Central memory CD4-positive, alpha-beta T cell (primary cell): Measurements from ENCODE around the gene APOL1.
"Not testable (repeated sequence)": the region's sequence is repeated elsewhere in the genome, so short reads cannot be mapped to it uniquely, and the experiment has no call there.

Source experiments
- DNase-seq: peaks from one replicate; pipeline ENCODE4 v3.0.0; 2022

Gene APOL1

GRCh38 chr22:36274531-36274930, 21.6 kb downstream of the APOL1 start:
- DNase-seq = no peak

- peak; percentile 51 for DNase-seq
Measured at GRCh38 chr22:36277482-36278291, 24.8 kb downstream of the APOL1 start.

- no peak for DNase-seq
Measured at GRCh38 chr22:36279219-36279666, 26.3 kb downstream of the APOL1 start.

DNA sequence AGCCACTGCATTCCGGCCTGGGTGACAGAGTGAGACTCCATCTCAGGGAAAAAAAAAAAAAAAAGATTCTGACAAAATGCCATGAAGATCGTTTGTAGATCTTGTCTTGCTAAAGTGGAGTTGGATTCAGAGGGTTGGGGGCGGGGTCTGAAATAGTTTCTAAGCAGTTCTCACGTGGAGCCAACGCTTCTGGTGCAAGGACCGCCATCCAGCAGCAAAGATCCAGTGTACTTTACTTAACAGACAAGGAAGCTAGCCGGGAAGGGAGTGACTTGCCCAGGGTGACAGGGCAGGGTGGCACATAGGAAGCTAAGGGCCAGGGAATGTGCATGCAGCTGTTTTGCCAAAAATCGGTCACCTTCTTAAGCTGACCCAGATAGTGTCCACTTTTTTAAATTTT, 27.4 kb downstream of the APOL1 start:
- DNase-seq = no peak

- DNase-seq = no peak
Measured at GRCh38 chr22:36281781-36282327, 28.9 kb downstream of the APOL1 start.

DNA sequence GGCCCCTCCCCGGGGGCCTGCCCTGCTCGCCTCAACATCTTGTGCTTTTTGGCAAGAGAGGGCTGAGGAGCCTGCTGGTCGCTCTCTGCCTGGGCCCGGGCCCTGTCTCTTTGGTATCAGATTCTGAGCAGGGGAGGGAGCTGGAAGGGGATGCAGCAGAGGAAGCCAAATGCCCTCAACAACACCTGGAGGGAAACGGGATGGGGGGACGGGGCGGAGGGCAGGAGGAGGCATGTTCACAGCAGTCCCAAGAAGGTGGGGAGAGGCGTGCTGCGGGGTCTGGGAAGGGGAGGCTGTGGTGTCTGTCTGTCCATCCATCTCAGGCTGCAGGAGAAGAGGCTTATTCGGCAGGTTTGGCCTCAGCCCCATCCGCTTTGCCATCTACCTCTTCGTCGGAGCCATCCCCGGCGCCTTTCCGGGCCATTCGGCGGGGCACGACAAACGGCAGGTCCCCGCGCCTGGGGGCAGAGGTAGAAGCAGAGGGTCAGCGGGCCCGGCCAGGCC, 29.4 kb downstream of the APOL1 start:
- DNase-seq = no peak

DNA sequence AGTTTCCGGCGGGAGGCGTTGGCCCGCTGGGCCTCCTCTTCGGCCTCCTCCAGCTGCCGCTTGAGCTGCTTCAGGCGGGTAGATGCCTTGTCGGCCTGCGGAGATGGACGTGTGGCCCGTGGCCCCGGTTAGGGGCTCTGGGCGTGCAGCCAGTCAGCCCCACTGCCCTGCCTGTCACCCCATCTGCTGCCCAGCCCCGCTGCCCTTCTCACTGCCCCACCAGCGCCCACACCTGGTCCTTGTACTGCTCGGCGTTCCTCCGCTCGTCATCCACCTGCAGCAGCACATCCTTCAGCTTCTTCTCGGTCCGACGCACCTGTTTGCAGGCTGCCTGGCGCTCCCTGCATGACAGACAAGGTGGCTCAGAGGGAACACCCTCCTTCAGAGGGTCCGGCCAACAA, 31.2 kb downstream of the APOL1 start:
- no peak for DNase-seq

DNA sequence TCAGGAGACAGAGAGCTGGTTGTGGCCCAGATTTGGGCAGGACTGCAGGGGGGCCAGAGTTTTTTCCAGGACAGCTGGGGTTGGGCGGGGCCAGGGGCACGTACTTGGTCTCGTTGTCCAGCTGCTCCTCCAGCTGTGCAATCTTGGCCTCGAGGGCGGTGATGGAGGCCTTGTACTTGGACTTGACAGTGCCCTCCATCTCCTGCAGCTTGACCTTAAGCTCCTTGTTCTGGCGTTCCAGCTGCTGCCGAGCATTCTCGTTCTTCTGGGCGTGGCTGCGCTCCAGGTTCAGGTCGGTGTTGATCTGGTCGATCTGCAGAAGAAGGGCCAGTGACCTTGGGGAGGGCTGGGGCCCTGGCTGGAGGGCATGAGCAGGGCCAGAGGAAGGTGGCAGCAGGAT, 32.1 kb downstream of the APOL1 start:
- DNase-seq = no peak

- DNase-seq = no peak
Measured at GRCh38 chr22:36285545-36285944, 32.6 kb downstream of the APOL1 start.

DNA sequence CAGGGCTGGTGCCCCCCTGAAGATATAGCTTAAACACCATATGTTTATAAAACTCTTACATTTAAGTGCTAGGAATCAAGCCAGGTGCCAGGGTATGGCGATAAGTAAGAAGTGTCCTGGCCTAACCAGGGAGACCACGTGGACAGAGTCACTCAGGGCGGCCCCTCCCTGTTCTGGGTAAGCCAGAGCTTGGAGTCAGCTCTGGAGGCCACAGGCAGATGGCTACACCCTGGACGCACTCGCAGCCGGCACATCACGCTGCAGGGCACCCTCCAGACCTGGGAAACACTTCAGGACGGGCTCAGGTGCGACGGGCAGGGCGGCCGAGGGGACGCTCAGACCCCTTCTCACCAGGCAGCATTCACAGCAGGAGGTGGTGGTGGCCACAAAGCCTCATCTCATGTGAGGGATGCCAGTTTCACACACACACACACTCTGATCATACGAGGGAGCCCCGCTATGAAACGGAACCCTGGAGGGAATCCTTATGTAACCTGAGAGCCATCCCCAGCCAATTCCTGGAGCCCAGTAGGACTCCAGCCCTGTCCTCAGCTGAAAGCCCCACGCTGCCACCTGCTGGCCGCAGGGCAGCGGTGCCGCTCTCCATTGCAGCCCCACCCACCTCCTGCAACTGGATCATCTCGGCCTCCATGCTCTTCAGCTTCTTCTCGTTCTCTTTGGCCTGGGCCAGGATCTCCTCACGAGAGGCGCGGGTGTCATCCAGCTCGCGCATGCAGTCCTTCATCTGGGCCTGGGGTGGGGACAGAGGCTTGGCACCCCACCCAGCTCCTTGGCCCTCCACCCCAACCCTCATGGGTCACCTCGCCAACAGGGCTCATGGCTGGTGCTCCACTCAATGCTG, 33.4 kb downstream of the APOL1 start:
- peak; percentile 55 for DNase-seq

DNA sequence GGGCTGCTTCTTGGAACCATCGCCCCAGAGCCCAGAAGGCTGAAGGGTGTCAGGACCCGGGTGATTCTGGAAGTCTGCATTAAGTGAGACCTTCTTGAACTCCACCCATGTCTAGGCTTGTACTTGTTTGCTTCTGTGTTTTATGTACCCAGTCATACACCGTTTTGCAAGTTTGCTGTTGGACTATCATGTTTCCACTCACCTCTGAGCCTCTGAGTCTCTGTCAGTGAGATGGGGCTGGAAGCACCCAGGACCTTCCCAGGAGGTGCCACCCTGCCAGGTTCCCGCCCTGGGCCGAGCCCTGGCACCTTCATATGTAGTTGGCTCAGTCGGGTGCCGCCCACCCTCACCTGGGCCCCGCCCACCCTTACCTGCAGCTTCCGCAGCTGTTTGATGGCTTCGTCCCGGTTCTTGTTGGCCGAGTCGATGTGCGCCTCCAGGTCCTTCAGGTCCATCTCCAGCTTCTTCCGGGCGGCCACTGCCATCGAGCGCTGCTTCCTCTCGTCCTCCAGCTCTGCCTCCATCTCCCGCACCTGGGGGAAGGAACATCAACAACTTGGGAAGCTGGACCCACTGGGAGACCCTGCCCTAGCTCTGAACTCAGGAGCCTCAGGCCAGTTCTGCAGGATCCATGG, 35.1 kb downstream of the APOL1 start:
- DNase-seq = no peak

DNA sequence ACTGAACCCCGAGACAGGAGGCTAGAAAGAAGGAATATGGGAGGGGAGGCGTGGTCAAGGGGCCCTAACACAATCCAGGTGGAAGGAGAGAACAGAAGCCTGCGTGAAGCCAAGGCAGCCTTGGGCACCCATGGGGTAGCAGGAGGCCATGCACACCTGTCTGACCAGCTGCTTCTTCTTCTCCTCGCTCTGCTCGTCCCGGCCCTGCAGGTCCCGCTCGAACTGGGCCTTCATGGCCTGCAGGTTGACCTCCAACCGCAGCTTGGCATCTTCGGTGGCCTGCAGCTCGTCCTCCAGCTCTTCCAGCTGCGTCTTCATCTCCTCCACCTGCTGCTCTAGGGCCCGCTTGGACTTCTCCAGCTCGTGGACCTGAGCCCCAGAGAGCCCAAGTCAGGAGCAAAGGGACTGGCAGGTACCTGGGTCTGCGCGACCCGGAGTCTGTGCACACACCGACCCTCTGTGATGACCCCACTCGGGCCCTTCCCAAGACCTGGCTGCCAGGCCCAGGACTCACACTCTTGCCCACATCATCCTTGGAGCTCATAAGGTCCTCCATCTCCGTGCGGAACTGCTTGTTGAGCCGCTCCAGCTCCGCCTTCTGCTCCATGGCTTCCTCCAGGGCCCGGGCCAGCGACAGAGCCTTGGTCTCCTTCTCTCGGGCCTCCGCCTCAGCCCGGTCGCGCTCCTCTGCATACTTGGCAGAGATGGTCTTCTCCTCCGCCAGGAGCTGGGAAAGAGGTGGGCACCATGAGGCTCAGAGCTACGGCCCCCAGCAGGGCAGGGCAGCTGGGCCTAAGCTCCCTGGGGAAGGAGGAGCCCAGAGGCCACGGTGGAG, 35.9 kb downstream of the APOL1 start:
- DNase-seq = no peak

DNA sequence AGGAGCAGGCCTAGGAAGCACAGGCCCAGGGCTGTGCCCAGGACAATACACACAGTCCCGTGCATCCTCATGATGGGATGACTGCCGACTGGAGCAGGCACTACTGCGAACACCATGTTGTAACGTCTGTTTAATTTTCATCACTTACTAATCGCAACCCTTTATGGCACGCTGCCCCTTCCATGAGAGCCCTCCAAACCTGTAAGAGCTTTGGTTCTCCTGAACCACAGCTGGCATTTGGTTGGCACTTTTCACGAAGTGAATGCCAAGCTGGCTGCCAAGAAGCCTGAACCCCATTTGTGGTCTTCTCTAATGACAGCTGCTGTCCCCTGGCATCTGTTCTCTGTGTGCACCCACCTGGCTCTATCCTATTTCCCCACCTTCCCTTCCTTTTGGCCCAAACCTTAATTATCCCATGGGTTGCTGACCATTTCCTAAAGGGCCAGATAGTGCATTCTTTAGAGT, 36.5 kb downstream of the APOL1 start:
- no peak for DNase-seq

GRCh38 chr22:36289948-36290371, 37.0 kb downstream of the APOL1 start:
- peak; percentile 85 for DNase-seq

DNA sequence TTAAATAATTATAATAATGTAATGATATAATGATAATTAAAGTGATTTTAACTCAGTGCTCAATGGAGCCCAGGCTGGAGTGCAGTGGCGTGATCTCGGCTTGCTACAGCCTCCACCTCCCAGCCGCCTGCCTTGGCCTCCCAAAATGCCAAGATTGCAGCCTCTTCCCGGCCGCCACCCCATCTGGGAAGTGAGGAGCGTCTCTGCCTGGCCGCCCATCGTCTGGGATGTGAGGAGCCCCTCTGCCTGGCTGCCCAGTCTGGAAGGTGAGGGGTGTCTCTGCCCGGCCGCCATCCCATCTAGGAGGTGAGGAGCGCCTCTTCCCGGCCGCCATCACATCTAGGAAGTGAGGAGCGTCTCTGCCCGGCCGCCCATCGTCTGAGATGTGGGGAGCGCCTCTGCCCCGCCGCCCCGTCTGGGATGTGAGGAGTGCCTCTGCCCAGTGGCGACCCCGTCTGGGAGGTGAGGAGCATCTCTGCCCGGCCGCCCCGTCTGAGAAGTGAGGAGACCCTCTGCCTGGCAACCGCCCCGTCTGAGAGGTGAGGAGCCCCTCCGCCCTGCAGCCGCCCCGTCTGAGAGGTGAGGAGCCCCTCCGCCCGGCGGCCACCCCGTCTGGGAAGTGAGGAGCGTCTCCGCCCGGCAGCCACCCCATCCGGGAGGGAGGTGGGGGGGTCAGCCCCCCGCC, 37.6 kb downstream of the APOL1 start:
- not testable (repeated sequence) for DNase-seq

DNA sequence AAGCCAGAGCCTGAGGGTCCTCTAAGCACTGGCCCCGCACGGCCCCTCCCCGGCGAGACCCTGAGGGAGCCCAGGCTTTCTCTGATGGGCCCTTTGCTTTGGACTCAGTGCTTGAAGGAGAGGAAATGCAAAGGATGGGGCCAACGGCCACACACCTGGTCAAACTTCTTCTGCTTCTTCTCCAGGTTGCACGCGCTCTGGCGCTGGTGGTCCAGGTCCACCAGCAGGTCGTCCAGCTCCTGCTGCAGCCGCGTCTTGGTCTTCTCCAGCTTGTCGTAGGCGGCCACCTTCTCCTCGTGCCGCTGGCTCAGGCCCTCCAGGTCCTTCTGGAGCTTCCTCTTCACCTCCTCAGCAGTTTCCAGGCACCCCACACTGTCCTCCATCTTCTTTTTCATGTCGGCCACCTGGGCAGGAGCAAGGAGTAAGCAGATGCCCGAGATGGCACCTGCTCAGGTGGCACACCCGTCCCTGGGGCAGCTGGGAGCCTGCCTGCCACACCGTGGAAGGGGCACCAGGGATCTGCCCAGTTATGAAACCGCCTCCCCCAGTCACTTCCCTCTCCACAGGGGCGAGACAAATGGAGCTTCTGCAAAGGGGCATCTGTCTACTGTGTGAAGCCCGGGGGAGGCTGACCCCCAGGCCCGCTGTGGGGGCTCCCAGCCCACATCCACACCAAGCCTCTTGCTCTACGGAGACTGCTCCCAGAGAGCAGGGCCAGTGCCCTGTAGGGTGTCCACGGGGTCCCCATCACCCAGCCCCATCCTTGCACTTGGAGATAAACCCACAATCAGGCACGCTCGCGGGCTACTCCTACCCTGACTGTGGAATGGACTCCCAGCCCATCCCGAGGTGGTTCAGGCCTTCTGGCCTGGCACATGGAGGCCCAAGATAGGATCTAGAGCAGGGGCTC, 39.2 kb downstream of the APOL1 start:
- DNase-seq = no peak

DNA sequence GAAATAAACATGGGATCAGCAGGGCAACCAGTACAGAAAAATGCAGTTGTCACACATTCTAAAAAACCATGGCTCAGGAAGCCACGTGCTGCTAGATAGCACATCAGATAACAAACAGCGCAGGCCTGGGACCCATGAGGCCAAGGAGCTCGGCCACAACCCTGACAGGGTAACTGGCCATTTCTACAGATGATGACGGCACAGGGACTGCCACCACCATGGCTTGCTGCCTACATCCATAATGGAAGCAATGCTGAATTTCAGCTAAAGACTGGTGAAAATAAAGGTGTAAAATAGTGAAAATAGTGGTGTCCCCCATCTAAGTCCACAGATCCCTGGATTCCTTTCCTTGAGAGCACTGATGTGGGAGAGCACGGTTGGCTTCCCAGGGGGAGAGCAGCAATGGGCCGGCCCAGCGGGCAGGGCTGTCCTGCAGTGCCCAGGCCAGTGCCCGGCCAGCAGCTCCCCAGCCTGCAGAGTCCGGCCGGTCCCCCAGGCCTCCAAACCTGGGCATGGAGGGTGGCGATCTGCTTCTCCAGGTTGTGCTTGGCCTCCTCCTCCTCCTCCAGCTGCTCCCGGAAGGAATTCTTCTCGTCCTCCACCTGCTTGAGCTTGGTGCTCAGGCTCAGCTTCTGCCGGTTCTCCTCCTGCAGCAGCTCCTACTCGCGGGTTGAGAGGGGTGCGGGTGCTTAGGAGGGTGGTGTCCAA, 40.0 kb downstream of the APOL1 start:
- no peak for DNase-seq

DNA sequence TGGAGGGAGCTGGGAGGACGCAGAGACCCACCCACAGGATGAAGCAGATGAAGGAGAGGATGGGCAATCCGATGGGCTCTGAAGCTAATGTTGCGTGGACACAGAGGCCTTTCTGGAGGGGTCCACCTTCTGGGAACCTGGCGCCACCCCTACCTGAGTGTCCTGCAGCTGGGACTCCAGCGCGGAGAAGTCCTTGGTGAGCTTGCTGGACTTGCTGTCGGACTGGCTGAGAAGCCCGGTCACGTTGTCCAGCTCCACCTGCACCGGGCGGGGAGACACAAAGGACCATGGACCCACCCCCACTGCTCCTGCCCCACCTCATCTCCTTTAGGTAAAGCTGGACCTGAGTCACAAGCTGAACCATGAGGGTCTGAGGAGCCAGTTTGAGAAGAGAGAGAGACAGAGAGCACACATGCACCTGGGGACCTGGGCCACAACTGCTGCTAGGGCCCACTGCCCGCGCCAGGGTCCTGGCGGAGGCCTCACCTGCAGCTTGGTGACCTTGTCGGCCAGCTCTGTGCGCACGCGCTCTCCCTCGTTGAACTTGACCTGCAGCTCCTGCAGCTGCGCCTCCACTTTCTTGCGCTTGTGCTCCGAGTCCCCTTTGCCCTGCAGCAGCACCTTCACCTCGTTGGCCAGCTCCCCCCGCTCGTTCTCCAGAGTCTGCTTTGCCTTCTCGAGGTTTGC, 40.8 kb downstream of the APOL1 start:
- no peak for DNase-seq

GRCh38 chr22:36294293-36294620, 41.3 kb downstream of the APOL1 start:
- no peak for DNase-seq
